PFSK-1 (cell line): Measurements from ENCODE around the gene TECRL.

Experiments
- FOXP2 ChIP-seq: optimal IDR thresholded peaks from 2 replicates; pipeline ENCODE3; 2011; ENCODE audit warnings: borderline replicate concordance, control low read depth, inconsistent platforms; ENCODE audit not compliant: insufficient read depth; ENCODE audit errors: extremely low read length, extremely low read depth
- POLR2AphosphoS5 ChIP-seq: IDR thresholded peaks from 2 replicates; pipeline ENCODE4 v1.6.1; 2012; ENCODE audit warnings: low read depth, mild to moderate bottlenecking, control low read depth, low read length, moderate library complexity
- REST ChIP-seq, 2 experiments: IDR thresholded peaks; 2 replicates each; pipeline versions ENCODE4 v1.6.1 to v1.8.0; 2011 to 2012; ENCODE audit warnings: low read depth in 2 of 2, low read length in 2 of 2, control low read depth in 1 of 2, inconsistent platforms in 1 of 2, mild to moderate bottlenecking in 1 of 2, moderate library complexity in 1 of 2; ENCODE audit not compliant: insufficient read depth in 1 of 2
- SIN3A ChIP-seq: IDR thresholded peaks from 2 replicates; pipeline ENCODE4 v1.6.1; 2012; ENCODE audit warnings: mild to moderate bottlenecking, low read length, moderate library complexity, borderline replicate concordance; ENCODE audit not compliant: insufficient read depth
- TAF1 ChIP-seq: IDR thresholded peaks from 2 replicates; pipeline ENCODE4 v1.6.1; 2012; ENCODE audit warnings: low read length, control low read depth, borderline replicate concordance; ENCODE audit not compliant: insufficient read depth

Gene TECRL

GRCh38 chr4:64306255-64306565, 103.0 kb downstream of the TECRL start:
- TF ChIP-seq REST (IDR thresholded peaks at IDR 0.05; ENCODE audit: insufficient read depth in 1 of 2, low read depth in 2 of 2, low read length in 2 of 2) = no peak
- no peak for TF ChIP-seq TAF1
- no peak for TF ChIP-seq POLR2AphosphoS5
- TF ChIP-seq FOXP2 = no peak
- TF ChIP-seq SIN3A = no peak

GRCh38 chr4:64305565-64306254, 103.5 kb downstream of the TECRL start:
- TF ChIP-seq SIN3A (no peak), REST (IDR thresholded peaks at IDR 0.05; ENCODE audit: insufficient read depth in 1 of 2, low read depth in 2 of 2, low read length in 2 of 2) (no peak), FOXP2 (no peak)

GRCh38 chr4:64272432-64272831, 136.8 kb downstream of the TECRL start:
- TF ChIP-seq REST (IDR thresholded peaks at IDR 0.05; ENCODE audit: insufficient read depth in 1 of 2, low read depth in 2 of 2, low read length in 2 of 2) (no peak), FOXP2 (no peak), TAF1 (no peak), SIN3A (no peak)

- TF ChIP-seq POLR2AphosphoS5 = no peak
- TF ChIP-seq SIN3A = no peak
- TF ChIP-seq TAF1 = no peak
- TF ChIP-seq FOXP2 = no peak
- no peak for TF ChIP-seq REST (IDR thresholded peaks at IDR 0.05; ENCODE audit: insufficient read depth in 1 of 2, low read depth in 2 of 2, low read length in 2 of 2)
Measured at GRCh38 chr4:64271601-64272081, 137.6 kb downstream of the TECRL start.

- TF ChIP-seq REST (IDR thresholded peaks at IDR 0.05; ENCODE audit: insufficient read depth in 1 of 2, low read depth in 2 of 2, low read length in 2 of 2) (no peak), SIN3A (no peak), TAF1 (no peak), POLR2AphosphoS5 (no peak), FOXP2 (no peak)
Measured at GRCh38 chr4:64266669-64267068, 142.6 kb downstream of the TECRL start.
